HFFc6 (cell line): ENCODE measurements around the gene ODC1. TPM values are rescaled to one million over a fixed set of nuclear protein-coding genes. Genes with fewer than 3 reads are reported as not detected.

Experiments used
- DNase-seq: peaks from one replicate; pipeline ENCODE4 v3.0.0-alpha.2; 2018
- H3K27ac Mint-ChIP-seq: 2 replicates; pipeline ENCODE4 v1.8.0; 2020; ENCODE audit warnings: mild to moderate bottlenecking, mixed read lengths
- H3K27me3 Mint-ChIP-seq: 2 replicates; pipeline ENCODE4 v1.8.0; 2021; ENCODE audit warnings: mild to moderate bottlenecking, moderate library complexity, mixed read lengths; ENCODE audit not compliant: insufficient read depth
- H3K36me3 Mint-ChIP-seq: 2 replicates; pipeline ENCODE4 v1.8.0; 2021; ENCODE audit warnings: low read depth, mixed read lengths
- H3K4me1 Mint-ChIP-seq: 2 replicates; pipeline ENCODE4 v1.8.0; 2020; ENCODE audit warnings: low read depth, mixed read lengths
- H3K4me3 Mint-ChIP-seq: 2 replicates; pipeline ENCODE4 v1.8.0; 2020; ENCODE audit warnings: mild to moderate bottlenecking, moderate library complexity, mixed read lengths
- H3K9me3 Mint-ChIP-seq: 2 replicates; pipeline ENCODE4 v1.8.0; 2020; ENCODE audit warnings: mild to moderate bottlenecking, mixed read lengths
- total RNA-seq, 6 experiments: library from RNA; stranded (reverse); fragmentation: NEBNext Ultra II Directional; extraction: Animal tissue kit (Norgen Biotek cat#: 25700); gene quantifications; 2 replicates in 1 of 6; 3 replicates in 5 of 6; pipeline ENCODE4 v1.2.3, GENCODE V29; 2021
- TF ChIP-seq, protein P1 (sequence below): fragments of 200-600 bp; sonication (generic); IDR thresholded peaks from 2 replicates; pipeline ENCODE4 v1.5.0; 2021; ENCODE audit warnings: antibody characterized with exemption, mild to moderate bottlenecking

The ODC1 gene
- total RNA-seq, 6 experiments from 2014 or later, result 116 to 155 (median 143) TPM

- peaks cover 4% of the 10 kb centered on the region; the same call in 1 of the 2 replicates for H3K36me3 Mint-ChIP-seq
These were observed 52.2 kb downstream of the ODC1 start for GRCh38 chr2:10395893-10396292.

DNA sequence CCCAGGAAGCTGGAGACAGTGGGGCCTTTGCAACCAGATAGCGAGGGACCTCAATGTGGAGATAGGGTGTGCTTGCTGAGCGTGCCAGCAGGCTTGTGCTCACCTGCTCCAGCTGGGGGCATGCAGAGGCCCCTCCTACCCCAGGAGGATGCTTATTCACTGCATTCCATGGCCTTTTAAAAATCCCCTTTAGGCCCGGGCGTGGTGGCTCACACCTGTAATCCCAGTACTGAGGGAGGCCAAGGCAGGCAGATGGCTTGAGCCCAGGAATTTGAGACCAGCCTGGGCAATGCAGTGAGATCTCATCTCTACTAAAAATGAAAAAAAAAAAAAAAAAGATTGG, 54.5 kb downstream of the ODC1 start:
- TF ChIP-seq, protein P1, sequence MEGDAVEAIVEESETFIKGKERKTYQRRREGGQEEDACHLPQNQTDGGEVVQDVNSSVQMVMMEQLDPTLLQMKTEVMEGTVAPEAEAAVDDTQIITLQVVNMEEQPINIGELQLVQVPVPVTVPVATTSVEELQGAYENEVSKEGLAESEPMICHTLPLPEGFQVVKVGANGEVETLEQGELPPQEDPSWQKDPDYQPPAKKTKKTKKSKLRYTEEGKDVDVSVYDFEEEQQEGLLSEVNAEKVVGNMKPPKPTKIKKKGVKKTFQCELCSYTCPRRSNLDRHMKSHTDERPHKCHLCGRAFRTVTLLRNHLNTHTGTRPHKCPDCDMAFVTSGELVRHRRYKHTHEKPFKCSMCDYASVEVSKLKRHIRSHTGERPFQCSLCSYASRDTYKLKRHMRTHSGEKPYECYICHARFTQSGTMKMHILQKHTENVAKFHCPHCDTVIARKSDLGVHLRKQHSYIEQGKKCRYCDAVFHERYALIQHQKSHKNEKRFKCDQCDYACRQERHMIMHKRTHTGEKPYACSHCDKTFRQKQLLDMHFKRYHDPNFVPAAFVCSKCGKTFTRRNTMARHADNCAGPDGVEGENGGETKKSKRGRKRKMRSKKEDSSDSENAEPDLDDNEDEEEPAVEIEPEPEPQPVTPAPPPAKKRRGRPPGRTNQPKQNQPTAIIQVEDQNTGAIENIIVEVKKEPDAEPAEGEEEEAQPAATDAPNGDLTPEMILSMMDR, result no peak
- no peak overlapping the region for H3K27ac Mint-ChIP-seq
- no peak overlapping the region for H3K4me3 Mint-ChIP-seq
- peaks cover 2% of the 10 kb centered on the region; the same call in 1 of the 2 replicates for H3K27me3 Mint-ChIP-seq
- DNase-seq, result no peak
- no peaks in the 10 kb centered on the region for H3K36me3 Mint-ChIP-seq
- H3K4me1 Mint-ChIP-seq, result peaks cover 34% of the 10 kb centered on the region
- H3K9me3 Mint-ChIP-seq, result no peaks in the 10 kb centered on the region

More at GRCh38 chr2:10395893-10396292, 52.2 kb downstream of the ODC1 start:
- Mint-ChIP-seq H3K27me3 (peaks cover 2% of the 10 kb centered on the region; the same call in 1 of the 2 replicates), H3K4me3 (no peak overlapping the region), H3K4me1 (peaks cover 11% of the 10 kb centered on the region), H3K27ac (no peak overlapping the region), H3K9me3 (no peaks in the 10 kb centered on the region)
- TF ChIP-seq, protein P1, result no peak
- DNase-seq, result no peak

DNA sequence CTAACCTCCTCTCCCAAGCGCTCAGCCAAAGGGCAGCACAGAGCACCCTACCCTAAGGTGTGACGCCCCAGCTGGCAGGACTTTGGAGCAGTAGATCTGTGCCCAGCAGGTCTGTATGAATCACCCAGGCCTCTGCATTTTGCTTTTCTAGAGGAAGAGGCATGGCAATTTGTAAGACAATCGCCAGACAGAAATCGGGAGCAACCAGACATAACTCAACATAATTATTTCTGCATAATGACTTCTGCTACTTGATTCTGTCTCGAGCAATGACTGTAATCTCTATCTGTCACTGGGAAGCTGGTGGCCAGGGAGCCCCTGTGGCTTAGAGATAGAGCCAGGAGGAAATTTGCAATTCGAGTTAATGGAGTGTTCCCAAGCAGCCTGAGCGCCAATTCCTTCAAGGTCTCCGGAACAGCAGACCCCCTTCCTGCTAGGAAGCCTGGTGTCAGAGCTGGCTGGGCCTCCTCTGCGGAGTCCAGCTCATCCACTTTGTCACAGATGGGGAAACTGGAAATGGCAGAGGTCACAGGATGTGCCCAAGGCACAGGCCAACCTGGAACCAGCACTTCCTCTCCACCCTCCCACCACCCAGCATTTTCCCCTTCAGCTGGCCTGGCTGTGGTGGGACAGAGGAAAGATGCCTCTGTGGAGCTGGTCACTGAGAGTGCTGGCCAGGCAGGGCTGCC, 55.0 kb downstream of the ODC1 start:
- Mint-ChIP-seq H3K4me3 (no peak overlapping the region), H3K27ac (no peak overlapping the region), H3K4me1 (peaks cover 36% of the 10 kb centered on the region), H3K9me3 (no peaks in the 10 kb centered on the region), H3K36me3 (no peaks in the 10 kb centered on the region), H3K27me3 (peaks cover 2% of the 10 kb centered on the region; the same call in 1 of the 2 replicates)
- TF ChIP-seq, protein P1, result no peak
- DNase-seq, result no peak

DNA sequence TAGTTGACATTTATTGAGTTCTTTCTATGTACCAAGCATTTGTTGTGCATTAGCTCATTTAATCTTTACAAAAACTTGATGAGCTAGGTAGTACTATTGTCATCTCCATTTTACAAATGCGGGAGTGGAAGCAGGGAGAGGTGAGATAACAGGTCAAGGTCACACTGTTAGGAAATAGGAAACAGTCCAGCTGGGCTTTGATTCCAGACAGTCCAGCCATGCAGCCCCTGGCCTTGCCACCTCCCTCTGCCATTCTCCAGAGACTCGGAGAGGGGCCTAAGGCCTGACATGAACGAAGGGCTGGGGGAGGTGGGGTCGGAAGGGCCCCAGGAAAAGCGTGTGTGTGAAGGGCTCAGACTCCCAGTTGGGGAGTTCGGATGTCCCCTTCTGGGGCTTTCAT, 55.6 kb downstream of the ODC1 start:
- Mint-ChIP-seq H3K4me3 (no peak overlapping the region), H3K4me1 (peaks cover 36% of the 10 kb centered on the region), H3K36me3 (no peaks in the 10 kb centered on the region), H3K9me3 (no peaks in the 10 kb centered on the region), H3K27ac (no peak overlapping the region), H3K27me3 (peaks cover 2% of the 10 kb centered on the region; the same call in 1 of the 2 replicates)
- DNase-seq, result no peak
- TF ChIP-seq, protein P1, result no peak

DNA sequence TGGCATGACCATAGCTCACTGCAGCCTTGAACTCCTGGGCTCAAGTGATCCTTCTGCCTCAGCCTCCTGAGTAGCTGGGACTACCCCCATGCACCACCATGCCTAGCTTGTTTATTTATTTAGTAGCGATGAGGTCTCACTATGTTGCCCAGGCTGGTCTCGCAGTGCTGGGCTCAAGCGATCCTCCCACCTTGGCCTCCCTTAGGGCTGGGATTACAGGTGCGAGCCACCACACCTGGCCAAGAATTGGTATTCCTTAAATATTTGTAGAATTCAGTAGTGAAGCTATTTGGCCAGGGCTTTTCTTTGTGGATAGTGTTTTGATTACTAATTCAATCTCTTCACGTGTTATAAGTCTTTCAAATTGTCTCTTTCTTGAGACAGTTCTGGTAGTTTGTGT, 56.0 kb downstream of the ODC1 start:
- DNase-seq, result no peak
- no peaks in the 10 kb centered on the region for H3K9me3 Mint-ChIP-seq
- H3K36me3 Mint-ChIP-seq, result no peaks in the 10 kb centered on the region
- no peak overlapping the region for H3K4me3 Mint-ChIP-seq
- H3K27me3 Mint-ChIP-seq, result peaks cover 2% of the 10 kb centered on the region; the same call in 1 of the 2 replicates
- no peak overlapping the region for H3K27ac Mint-ChIP-seq
- H3K4me1 Mint-ChIP-seq, result peaks cover 36% of the 10 kb centered on the region
- TF ChIP-seq, protein P1, result no peak
